ES-I3 (cell line): ENCODE data around the gene CAMTA1.

Experiments used
- H3K36me3 ChIP-seq: 2 replicates; pipeline ENCODE4 v1.6.1; 2013; ENCODE audit warnings: mild to moderate bottlenecking, low read length, control low read depth, moderate library complexity; ENCODE audit not compliant: insufficient read depth
- H3K4me1 ChIP-seq: 2 replicates; pipeline ENCODE4 v1.6.1; 2013; ENCODE audit warnings: mild to moderate bottlenecking, control low read depth, low read length; ENCODE audit not compliant: insufficient read depth
- H3K9ac ChIP-seq: 2 replicates; pipeline ENCODE4 v1.6.1; 2013; ENCODE audit warnings: low read depth, mild to moderate bottlenecking, low read length, moderate library complexity
- H3K9me3 ChIP-seq: 2 replicates; pipeline ENCODE4 v1.6.1; 2013; ENCODE audit warnings: mild to moderate bottlenecking, low read length, moderate library complexity; ENCODE audit not compliant: control insufficient read depth, insufficient read depth

The CAMTA1 gene

DNA sequence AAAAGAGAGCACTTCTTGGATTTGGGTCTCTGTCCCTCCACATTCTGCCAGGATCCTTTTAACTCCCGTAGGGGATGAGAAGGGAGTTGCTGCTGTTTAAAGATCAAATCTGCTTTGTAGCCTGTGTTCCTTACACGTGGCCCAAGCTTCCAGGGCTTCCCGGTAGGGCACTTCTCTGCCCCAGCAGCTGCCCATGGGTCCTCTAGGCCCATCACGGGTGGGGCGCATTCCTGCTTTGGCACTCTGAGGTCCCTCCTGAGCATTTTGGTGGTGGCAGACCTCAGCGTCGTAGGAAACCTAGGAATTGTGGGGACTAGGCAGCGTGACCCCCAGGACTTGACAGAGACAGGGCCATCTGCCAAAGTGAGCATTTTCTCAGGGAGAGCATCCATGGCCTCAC lies 565.5 kb downstream of the CAMTA1 start:
- Histone ChIP-seq H3K36me3 (no peaks in the 10 kb centered on the region), H3K9ac (no peak overlapping the region), H3K4me1 (no peaks in the 10 kb centered on the region), H3K9me3 (no peaks in the 10 kb centered on the region)

- H3K9me3 ChIP-seq: no peaks in the 10 kb centered on the region
- H3K4me1 ChIP-seq: no peaks in the 10 kb centered on the region
- no peak overlapping the region for H3K9ac ChIP-seq
- H3K36me3 ChIP-seq: no peaks in the 10 kb centered on the region
Measured at GRCh38 chr1:7351649-7352048, 566.4 kb downstream of the CAMTA1 start.

GRCh38 chr1:7352364-7352763 lies 567.1 kb downstream of the CAMTA1 start:
- Histone ChIP-seq H3K9ac (no peak overlapping the region), H3K4me1 (no peaks in the 10 kb centered on the region), H3K9me3 (no peaks in the 10 kb centered on the region), H3K36me3 (no peaks in the 10 kb centered on the region)

DNA sequence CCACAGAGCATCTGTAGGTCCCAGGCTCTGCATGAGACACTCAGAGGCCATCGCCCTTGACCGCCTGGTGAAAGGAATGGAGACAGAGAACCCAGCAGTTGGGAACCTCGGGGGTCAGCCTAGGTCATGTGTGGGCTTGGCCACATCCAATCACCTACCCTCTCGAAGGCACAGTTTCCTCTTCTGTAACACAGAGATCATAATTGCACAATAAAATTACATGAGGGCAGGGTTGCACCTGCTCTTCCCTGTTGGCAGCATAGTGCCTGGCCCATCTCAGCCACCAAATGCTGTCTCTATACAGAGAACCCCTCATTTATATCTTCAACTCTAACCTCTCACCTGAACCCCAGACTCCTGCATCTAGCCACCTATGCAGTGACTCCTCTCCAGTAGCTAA lies 567.7 kb downstream of the CAMTA1 start:
- no peaks in the 10 kb centered on the region for H3K9me3 ChIP-seq
- H3K4me1 ChIP-seq: no peaks in the 10 kb centered on the region

GRCh38 chr1:7355646-7356045 lies 570.4 kb downstream of the CAMTA1 start:
- Histone ChIP-seq H3K9ac (no peak overlapping the region), H3K36me3 (no peaks in the 10 kb centered on the region), H3K9me3 (no peaks in the 10 kb centered on the region), H3K4me1 (no peaks in the 10 kb centered on the region)

More for the DNA sequence above, 567.7 kb downstream of the CAMTA1 start:
- H3K36me3 ChIP-seq: no peaks in the 10 kb centered on the region
- no peak overlapping the region for H3K9ac ChIP-seq

DNA sequence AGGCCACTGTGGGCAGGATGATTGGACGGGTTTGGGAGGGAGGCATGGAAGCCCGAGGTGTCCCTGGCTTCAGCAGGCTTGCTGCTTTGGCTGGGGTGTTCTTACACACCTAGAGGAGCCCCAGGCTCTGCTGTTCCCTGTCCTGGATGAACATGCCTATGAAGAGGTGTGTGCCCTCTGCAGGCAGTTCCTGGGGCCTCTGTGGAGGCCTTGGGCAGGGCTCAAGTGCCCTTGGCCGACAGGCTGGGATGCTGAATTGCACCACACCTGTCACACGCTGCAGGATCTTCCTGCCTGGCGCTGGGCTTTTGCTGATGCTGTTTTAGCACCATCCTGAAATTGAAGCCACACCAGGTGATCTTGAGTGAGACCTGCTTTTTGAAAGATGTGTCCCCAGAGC lies 570.8 kb downstream of the CAMTA1 start:
- Histone ChIP-seq H3K9ac (no peak overlapping the region), H3K9me3 (no peaks in the 10 kb centered on the region), H3K36me3 (no peaks in the 10 kb centered on the region), H3K4me1 (no peaks in the 10 kb centered on the region)

DNA sequence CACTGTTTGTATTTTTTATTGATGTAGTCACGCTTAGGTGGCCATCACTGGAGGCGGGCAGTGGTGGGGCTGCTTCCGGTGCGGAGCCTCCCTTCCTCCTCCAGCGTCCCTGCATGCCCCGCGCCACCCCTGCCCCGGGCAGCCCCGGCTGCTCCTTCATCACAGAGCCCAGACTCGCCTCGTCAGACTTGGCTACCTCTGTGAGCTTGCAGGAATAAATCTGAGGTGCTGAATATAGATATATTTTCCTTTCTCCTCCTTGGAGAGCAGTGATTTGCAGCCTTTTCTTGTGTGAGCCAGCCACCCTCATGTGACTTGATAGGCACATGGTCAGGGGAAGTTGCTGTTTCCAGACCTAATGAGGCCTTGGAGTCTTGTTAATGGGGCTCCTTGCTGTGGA lies 573.2 kb downstream of the CAMTA1 start:
- no peak overlapping the region for H3K9ac ChIP-seq
- no peaks in the 10 kb centered on the region for H3K9me3 ChIP-seq
- H3K36me3 ChIP-seq: no peaks in the 10 kb centered on the region
- H3K4me1 ChIP-seq: no peaks in the 10 kb centered on the region

DNA sequence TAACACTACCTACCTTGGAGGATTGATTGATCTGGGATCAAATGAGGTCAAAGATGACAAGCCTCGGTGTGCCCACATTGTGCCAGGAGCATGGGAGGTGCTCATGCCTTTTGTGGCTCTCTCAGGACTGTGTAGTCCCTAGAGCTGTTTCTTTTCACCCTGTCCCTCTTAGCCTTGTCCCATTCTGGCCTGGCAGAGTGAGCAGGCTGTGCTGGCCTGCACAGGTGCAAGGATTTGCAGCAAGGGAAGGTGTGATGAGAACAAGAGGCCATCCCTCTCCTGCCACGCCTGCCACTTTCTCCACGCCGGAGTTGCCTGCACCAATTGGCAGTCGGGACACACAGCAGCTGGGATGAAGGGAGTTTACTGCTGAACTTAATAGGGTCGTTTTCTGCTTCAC lies 575.3 kb downstream of the CAMTA1 start:
- Histone ChIP-seq H3K9ac (no peak overlapping the region), H3K36me3 (no peaks in the 10 kb centered on the region), H3K4me1 (no peaks in the 10 kb centered on the region), H3K9me3 (no peaks in the 10 kb centered on the region)

GRCh38 chr1:7362947-7363346 lies 577.7 kb downstream of the CAMTA1 start:
- Histone ChIP-seq H3K9ac (no peak overlapping the region), H3K9me3 (no peaks in the 10 kb centered on the region), H3K36me3 (no peaks in the 10 kb centered on the region), H3K4me1 (no peaks in the 10 kb centered on the region)

DNA sequence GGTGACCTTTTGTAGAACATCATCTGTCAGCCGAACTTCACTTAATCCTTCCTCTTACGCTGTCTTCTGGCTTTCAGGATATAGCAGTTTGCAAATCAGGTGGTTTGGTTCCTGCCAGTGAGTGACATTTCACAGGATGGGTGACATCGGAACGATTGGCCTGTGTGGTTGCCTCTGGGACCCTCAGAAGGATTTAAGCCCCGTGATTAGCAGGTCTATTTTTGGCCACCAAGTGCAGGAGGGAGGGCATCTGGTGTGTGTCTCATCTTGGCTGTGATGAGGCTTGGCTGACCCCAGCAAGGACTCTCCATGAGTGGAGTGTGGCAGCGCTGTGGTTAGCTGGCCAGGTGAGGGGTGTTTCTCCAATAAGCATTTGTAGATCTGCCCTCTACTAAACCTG lies 578.2 kb downstream of the CAMTA1 start:
- Histone ChIP-seq H3K36me3 (no peaks in the 10 kb centered on the region), H3K4me1 (no peaks in the 10 kb centered on the region), H3K9ac (no peak overlapping the region), H3K9me3 (no peaks in the 10 kb centered on the region)

- Histone ChIP-seq H3K4me1 (no peaks in the 10 kb centered on the region), H3K36me3 (no peaks in the 10 kb centered on the region), H3K9ac (no peak overlapping the region), H3K9me3 (no peaks in the 10 kb centered on the region)
Measured at GRCh38 chr1:7365706-7366105, 580.5 kb downstream of the CAMTA1 start.

- Histone ChIP-seq H3K4me1 (no peaks in the 10 kb centered on the region), H3K9ac (no peak overlapping the region), H3K36me3 (no peaks in the 10 kb centered on the region), H3K9me3 (no peaks in the 10 kb centered on the region)
Measured at GRCh38 chr1:7366286-7366954, 581.2 kb downstream of the CAMTA1 start.

DNA sequence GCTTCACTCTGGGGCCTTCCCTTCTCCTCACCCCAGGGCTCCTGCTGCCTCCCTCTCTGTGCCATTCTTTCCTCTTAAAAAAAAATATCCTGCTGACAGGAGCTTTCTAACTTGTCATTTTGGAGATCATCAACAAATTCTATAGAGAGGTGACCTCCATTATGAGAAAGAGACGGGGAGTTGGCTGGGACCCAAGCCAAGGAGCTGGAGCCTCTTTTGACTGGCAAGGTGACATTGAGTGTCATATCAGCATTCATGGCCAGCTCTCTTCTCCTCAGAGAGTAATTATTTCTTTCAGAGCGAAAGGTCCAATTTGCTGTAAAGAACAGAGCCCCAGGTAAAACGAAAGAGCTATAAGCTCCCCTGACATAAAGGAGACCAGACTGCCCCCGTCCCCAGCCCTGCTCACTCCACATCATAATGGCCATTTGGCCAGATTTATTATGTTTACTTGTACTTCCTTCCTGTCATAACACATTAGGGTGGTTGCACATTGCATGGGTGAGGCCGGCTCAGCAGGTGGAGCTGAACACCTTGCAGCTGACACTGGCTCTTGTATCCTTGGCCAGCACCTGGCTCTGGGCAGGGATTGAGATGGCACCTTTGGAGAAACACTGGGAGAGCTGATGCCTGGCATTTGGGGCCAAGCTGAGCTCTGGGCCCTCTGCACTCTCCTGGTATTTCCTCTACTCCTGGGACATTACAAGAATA lies 581.9 kb downstream of the CAMTA1 start:
- no peaks in the 10 kb centered on the region for H3K4me1 ChIP-seq
- H3K9me3 ChIP-seq: no peaks in the 10 kb centered on the region
- no peak overlapping the region for H3K9ac ChIP-seq
- H3K36me3 ChIP-seq: no peaks in the 10 kb centered on the region

GRCh38 chr1:7369866-7370265 lies 584.6 kb downstream of the CAMTA1 start:
- H3K9ac ChIP-seq: no peak overlapping the region
- H3K36me3 ChIP-seq: no peaks in the 10 kb centered on the region
- H3K4me1 ChIP-seq: no peaks in the 10 kb centered on the region
- no peaks in the 10 kb centered on the region for H3K9me3 ChIP-seq

DNA sequence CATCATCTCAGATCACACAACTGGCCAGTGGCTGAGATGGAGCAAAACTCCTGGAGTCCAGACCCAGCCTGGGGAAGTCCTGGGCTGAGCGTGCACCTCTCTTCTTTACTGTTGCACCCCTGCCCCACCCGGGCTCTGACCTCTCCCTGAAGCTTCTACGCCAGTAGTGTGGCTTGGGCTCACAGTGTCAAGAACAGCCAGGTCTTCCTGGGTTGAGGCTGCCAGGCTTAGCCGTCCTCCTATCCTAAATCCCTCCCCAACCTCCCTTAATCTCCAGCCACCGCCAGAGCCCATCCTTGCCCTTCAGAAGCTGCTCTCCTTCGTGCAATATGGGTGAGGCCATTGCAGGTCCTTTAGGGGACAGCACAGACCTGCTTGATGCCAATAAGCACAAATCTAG lies 586.7 kb downstream of the CAMTA1 start:
- Histone ChIP-seq H3K9ac (no peak overlapping the region), H3K9me3 (no peaks in the 10 kb centered on the region), H3K4me1 (no peaks in the 10 kb centered on the region), H3K36me3 (no peaks in the 10 kb centered on the region)
